Fibroblast of gingiva (primary cell): ENCODE measurements around the gene FRAS1.
"Not testable (repeated sequence)": the region's sequence is repeated elsewhere in the genome, so short reads cannot be mapped to it uniquely, and the experiment has no call there.

Source experiments
- DNase-seq: peaks from one replicate; pipeline ENCODE4 v3.0.0-alpha.2; 2011; ENCODE audit warnings: low read depth

The FRAS1 gene

DNA sequence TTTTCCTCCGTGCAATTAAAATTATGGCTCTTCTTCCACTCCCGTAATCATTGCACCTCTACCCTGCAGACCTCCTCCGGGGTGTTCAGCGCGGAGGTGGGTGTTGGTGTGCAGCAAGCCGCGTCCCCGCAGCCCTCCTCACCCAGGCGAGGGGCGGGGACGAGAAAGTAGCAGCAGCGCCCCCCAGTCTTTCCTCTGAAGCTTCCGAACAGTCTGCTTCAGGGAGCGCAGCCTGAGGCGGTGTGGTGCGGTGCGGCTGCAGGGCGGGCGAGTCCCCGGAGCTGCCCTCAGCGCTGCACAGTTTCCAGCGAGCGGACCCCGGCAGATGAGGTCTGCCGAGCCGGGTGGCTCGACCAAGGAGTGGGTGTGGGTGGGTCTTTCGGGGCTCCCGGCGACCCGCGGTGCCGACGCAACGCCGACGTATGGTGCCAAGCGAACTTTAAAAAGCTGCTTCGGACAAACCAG, at the start of gene FRAS1:
Gene FRAS1, plus strand, starts transcription at position 189 of the 465 bp plus-strand sequence. CDS start 687 bp downstream, outside the sequence.
- DNase-seq = peak; percentile 16

DNA sequence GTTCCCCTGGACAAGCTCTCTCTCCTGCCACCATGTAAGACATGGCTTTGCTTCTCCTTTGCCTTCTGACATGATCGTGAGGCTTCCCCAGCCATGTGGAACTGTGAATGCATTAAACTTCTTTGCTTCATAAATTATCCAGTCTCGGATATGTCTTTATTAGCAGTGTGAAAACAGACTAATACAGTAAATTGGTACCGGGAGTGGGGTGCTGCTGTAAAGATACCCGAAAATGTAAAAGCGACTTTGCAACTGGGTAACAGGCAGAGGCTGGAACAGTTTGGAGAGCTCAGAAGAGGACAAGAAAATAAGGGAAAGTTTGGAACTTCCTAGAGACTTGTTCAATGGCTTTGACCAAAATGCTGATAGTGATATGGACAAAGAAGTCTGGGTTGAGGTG, 46.1 kb upstream of the FRAS1 start:
- DNase-seq = not testable (repeated sequence)

DNA sequence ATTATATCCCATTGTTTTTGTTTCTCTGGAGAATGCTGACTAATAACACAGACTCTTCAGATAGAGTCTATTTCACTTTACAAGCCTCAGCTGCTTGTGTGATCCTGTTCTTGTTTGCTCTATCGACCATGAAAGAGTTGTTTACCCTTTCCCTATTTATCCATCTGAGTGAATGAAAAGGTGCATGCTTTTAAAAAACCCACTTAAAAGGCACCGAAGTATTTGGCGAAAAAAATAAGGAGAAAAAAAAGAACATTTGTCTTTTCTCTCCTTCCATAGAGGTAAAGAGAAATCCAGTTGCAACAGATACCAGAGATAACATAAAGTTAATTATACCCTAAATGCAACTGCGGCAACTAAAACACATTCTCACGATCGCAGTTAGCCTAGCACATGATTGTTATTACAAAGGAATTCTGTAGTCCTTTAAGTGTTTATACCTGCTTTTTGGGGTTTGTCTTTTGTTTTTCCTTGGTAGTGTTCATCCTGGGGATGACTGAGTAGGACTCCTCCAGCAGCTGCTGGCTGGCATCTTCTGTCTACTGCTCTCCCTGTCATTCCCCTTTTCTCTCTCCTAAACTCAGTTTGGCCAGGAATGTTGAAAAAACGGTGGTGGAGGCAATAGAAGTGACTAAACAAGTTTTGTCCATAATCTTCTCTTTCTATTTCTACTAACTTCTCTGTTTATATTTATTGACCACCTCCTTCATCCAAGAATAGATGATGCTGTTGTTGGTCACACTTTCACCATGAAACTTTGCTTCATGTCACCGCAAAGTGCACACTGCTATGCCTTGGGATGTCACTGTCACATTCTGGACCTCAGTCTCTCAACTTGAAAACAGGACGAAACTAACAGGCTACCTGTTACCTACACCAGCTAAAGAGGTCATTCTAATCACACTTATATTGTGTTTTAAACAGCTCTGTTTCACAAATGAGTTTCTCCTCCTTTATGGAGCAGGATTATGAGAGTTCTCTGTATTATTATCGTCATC, 41.9 kb upstream of the FRAS1 start:
- DNase-seq = no peak

- DNase-seq = no peak
Observed at GRCh38 chr4:78018271-78019049, 38.7 kb upstream of the FRAS1 start.

- no peak for DNase-seq
Observed at GRCh38 chr4:78019414-78019813, 37.7 kb upstream of the FRAS1 start.

- no peak for DNase-seq
Observed at GRCh38 chr4:78020677-78021076, 36.4 kb upstream of the FRAS1 start.

DNA sequence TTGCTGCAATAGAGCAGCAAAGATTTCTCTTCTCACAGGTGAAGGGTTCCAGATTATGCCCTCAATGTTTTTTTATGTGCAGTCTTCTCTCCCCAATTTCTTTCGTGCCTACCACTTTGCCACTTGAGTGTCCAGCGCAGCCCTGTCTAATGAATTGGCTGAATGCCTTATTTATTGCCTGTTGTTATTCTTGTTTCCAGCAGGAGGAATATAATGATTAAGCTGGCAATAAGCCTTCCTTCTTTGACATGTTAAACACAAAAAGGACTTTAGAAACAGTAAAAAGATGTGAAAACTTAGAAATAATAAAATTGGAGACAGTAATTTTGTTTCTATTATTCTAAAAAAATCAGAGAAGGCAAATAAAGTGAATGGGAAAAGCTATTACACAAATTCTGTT, 34.6 kb upstream of the FRAS1 start:
- no peak for DNase-seq

DNA sequence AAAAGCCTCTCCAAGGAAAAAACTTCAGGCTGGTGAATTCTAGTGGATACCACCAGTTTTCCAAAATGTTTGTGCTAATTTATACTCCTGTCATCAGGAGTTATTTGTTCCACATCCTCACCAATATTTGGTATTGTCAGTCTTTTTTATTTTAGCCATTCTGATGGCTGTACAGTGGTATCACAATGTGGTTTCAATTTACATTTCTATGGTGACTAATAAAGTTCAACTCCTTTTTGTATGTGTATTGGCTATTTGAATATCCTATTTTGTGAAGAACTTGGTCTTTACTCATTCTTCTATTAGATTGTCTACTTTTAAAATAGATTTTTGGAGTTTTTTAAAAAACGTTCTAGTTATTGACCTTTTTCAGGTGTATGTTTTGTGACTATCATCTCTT, 33.0 kb upstream of the FRAS1 start:
- no peak for DNase-seq

GRCh38 chr4:78024576-78025091, 32.5 kb upstream of the FRAS1 start:
- no peak for DNase-seq

DNA sequence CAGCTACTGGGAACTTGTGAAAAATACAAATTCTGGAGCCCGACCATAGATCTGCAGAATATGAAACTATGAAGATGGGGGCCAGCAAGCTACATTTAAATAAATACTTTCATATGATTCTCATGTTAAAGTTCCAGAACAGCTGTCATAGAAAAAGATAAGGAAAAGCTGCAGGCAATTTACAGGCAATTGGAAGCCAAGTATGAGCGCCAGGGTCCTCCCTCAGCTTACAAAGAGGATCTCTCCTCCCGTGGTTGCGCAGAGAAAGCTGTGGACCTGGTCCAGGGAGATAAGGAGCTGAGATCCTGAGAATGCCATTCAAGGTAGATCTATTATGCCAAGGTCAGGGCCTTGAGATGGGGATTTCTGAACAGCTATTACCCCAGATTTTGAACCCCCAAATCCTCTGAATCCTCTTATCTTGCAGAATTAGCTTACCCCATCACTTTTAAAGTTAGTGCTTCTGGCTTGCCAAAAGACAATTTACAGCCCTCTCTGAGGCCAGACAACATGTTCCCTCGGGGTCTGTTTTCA, 25.6 kb upstream of the FRAS1 start:
- no peak for DNase-seq

- DNase-seq = no peak
Observed at GRCh38 chr4:78032446-78032845, 24.7 kb upstream of the FRAS1 start.

GRCh38 chr4:78032929-78033328, 24.2 kb upstream of the FRAS1 start:
- no peak for DNase-seq

- no peak for DNase-seq
Observed at GRCh38 chr4:78033861-78034260, 23.3 kb upstream of the FRAS1 start.

GRCh38 chr4:78038704-78039103, 18.4 kb upstream of the FRAS1 start:
- DNase-seq = no peak

DNA sequence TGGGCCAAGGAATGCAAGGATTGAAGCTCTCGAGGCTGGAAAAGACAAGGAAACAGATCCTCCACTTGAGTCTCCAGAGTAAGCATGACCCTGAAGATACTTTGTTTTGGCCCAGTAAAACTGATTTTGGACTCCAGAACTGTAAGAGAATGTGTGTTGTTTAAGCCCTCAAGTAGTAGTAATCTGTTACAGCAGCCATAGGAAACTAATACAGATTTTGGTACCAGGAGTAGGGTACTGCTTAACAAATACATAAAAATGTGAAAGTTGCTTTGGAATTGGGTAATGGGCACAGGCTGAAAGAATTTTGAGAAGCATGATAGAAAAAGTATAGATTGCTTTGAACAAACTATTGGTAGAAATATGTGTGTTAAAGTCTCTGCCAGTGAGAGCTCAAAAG, 17.4 kb upstream of the FRAS1 start:
- DNase-seq = no peak

GRCh38 chr4:78040431-78040830, 16.7 kb upstream of the FRAS1 start:
- DNase-seq = no peak

DNA sequence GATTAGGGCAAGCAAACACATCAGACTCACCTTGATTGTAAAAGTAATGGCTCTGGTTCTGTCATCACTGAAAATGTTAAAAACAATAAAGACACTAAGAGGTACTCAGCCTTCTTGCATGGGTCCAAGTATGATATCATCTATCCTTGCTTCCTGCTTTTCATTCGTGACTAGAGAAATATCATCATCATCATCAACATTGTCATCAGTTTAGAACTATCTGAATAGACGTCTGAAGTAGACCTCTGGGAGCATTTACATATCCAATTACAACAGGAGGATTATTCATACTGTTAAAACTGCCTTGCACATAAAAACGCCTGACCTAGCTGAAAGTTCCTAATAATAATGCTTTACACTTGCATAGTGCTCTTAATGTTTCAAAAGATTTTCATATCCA, 9.8 kb upstream of the FRAS1 start:
- DNase-seq = no peak

DNA sequence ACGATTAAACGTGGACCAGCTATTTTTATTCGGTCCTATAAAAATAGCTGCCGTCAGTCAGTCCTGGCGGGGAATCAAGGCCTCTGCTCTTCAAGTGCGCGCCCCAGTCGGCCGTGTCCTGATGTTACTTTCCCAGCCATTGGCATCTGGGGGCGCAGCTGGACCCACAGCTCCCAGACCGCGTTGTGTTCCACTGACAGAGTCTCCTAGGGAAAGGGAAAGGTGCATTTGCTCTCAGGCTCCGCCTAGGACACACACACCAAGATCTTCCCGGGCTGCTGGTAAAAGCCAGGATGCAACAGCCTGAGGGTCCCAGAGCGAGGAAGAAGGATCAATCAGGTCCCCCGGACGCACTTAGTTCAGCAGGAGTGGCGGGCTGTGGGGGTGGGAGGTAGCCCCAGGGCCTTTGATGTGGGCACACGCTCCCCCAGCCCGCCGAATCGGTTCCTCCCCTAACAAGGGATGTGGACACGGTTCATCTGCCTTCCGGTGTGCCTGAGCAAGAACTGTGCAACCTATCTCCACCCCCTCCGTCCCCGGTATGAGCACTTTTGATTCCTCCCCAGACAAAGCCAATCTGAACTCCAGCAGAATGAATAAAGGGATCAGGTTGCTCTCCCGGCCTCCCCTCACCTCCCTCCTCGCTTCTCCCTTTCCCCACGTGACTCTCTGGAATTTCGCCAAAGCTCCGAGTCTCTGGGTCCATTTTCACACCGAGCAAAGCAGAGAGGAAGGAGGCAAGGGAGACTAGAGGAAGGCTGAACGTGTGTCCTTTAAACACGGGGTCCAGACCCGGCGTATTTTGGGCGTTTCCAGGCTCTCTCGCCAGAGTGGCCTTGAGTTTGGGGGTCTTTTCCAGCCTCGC, 626 bp upstream of the FRAS1 start:
- peak; percentile 63 for DNase-seq

GRCh38 chr4:78057600-78058550, 752 bp downstream of the FRAS1 start:
- DNase-seq = peak; percentile 26
